C4-2B (cell line): ENCODE measurements around the gene NDUFA3.
"Not testable (repeated sequence)": the region's sequence is repeated elsewhere in the genome, so short reads cannot be mapped to it uniquely, and the experiment has no call there.

Experiments
- ZFX ChIP-seq: fragments of 450-650 bp; IDR thresholded peaks from 2 replicates; pipeline ENCODE4 v1.6.1; 2017
- TF ChIP-seq, protein P1 (sequence below): fragments of 450-650 bp; conservative IDR thresholded peaks from 2 replicates; pipeline ENCODE4 v1.5.1; 2017; ENCODE audit warnings: mild to moderate bottlenecking

DNA sequence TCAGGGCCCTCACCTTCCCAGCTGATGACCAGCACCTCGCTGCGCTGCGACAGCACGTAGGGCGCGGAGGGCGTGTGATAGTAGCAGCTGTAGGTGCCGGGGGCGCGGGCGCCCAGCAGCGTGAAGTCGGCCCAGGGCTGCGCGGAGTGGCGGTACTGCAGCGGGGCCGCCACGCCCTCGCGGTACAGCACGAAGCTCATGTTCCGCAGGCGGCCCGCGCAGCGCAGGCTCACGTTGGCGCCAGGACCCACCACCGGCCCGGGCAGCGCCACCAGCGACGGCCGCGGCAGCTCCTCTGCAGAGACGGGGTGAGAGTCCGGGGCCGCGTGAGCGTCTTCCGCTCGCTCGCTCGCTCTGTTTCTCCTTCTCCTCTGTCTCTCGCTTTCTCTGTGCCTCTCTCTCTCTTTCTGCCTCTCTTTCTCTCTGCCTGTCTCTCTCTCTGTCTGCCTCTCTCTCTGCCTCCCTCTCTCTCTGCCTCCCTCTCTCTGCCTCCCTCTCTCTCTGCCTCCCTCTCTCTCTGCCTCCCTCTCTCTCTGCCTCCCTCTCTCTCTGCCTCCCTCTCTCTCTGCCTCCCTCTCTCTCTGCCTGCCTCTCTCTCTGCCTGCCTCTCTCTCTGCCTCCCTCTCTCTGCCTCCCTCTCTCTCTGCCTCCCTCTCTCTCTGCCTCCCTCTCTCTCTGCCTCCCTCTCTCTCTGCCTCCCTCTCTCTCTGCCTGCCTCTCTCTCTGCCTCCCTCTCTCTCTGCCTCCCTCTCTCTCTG, 6.6 kb upstream of the NDUFA3 start:
- TF ChIP-seq, protein P1, sequence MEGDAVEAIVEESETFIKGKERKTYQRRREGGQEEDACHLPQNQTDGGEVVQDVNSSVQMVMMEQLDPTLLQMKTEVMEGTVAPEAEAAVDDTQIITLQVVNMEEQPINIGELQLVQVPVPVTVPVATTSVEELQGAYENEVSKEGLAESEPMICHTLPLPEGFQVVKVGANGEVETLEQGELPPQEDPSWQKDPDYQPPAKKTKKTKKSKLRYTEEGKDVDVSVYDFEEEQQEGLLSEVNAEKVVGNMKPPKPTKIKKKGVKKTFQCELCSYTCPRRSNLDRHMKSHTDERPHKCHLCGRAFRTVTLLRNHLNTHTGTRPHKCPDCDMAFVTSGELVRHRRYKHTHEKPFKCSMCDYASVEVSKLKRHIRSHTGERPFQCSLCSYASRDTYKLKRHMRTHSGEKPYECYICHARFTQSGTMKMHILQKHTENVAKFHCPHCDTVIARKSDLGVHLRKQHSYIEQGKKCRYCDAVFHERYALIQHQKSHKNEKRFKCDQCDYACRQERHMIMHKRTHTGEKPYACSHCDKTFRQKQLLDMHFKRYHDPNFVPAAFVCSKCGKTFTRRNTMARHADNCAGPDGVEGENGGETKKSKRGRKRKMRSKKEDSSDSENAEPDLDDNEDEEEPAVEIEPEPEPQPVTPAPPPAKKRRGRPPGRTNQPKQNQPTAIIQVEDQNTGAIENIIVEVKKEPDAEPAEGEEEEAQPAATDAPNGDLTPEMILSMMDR = not testable (repeated sequence)
- TF ChIP-seq ZFX = not testable (repeated sequence)
